HG02938 (cell line): ENCODE measurements around the gene DOCK8.

ENCODE experiments used
- ATAC-seq: cut with Tn5 transposase; IDR thresholded peaks from one replicate; pipeline ENCODE4 v1.9.1; 2021; ENCODE audit warnings: mild to moderate bottlenecking, moderate library complexity; ENCODE audit not compliant: unreplicated experiment

DOCK8 gene

DNA sequence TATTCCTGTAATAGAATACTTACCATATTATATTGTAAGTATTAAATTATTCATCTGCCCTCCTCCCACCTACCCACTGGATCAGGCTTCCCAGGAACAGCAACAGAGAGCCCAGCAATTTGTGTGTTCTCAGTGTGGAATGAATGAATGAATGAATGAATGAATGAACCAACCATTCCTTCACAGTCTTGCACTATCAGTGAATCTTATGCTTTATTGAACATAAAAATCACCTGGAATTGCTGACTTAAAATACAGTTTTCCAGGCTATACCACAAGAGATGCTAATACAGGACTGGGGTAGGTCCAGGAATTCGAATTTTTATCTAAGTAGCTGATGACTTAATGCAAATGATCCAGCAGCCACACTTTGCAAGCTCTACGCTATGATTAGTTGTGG is 51.6 kb downstream of the DOCK8 start:
- no peak for ATAC-seq

DNA sequence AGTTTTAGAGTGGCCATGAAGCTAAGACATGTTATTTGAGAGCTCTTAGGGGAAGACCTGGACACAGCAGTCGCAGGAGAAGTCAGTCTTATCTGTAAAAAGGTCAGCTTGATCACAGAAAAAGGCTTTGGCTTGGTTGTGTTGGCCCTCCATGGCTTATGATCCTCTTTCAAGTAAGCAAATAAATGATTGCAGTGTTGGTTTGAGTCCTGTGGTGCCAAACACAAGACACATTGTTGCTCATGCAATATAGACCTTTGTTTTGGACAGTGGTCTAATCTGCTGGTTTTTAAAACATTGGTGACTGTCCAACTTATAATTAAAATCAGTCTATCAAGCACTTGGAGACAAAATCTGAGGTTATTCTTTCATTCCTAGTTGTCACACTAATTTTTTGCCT is 54.0 kb downstream of the DOCK8 start:
- no peak for ATAC-seq

DNA sequence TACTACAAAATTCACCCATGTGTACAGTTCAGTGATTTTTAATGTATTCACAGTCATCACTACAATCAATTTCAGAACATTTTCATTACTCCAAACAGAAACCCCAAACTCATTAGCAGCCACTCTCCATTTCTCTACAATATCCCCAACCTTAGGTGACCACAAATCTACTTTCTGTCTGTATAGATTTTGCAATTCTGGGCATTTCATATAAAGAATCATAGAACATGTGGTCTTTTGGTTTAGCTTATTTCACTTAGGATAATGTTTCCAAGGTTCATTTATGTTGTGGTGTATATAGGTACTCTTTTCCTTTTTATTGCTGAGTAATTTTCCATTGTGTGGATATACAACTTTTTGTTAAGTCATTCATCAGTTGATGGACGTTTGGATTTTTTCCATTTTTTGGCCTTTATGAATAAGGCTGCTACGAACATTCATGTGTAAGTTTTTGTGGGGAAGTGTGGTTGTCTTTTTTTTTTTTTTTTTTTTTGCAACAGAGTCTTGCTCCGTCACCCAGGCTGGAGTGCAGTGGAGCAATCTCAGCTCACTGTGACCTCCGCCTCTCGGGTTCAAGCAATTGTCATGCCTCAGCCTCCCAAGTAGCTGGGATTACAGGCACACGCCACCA is 54.5 kb downstream of the DOCK8 start:
- no peak for ATAC-seq

DNA sequence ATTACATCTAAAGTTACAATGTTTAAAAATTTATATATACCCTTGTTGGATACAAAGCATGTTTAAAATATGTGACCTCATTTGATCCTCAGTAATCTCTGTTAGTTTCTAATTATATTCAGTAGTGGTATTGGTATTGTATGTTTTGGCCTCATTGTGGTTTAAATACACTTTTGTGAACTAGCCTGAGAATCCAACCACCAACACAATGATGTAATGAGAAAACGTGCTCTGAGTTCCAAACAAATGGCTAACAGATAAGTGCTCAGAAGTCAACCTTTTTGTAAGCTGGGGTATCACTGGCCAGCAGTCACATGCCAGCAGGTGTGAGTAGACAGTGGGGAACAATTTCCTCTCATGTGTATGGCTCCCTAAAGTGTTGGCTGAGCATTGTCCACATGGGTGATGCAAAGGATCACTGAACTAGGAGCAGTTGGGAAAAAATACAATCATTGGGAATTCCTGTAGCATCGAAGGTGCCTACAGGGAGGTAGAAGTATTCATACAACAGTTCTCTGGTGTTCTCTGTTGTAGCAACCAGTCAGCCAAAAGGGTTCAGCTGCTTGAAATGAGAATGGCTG is 56.1 kb downstream of the DOCK8 start:
- no peak for ATAC-seq

DNA sequence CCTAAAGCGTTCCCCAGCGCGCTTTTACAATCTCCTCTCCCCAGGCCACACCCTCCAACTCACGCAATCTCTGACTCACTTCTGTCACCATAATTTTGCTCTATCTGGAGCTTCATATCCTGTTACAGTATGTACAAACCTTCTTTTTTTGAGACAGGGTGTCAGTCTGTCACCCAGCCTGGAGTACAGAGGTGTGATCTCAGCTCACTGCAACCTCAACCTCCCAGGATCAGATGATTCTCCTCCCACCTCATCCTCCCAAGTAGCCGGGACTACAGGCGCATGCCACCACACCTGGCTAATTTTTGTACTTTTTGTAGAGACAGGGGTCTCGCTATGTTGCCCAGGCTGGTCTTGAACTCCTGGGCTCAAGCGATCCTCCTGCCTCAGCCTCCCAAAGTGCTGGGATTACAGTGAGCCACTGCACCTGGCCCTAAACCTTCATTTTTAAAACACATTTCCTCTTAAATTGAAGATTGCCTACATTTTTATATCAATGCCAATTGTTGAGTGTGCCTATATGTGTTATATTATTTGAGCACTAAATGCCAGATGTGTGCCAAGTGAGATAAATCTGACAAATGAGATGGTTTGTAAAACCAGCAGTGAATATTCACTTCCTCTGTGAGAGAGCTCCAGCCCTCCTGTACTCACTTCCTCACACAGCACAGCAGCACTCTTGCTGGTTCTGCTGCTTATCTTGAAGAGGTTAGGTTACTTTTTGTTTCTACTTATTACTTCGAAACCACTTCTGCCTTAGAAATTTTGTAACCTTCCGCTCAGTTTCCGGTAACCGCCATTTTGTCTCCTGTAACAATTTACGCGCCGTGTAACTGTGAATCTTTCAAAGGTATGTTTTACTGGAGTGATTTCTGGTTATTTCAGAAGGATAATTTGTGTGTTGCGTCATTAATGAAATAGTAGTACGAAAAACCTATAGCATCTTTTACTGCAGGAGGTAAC is 57.9 kb downstream of the DOCK8 start:
- peak; percentile 98 for ATAC-seq

DNA sequence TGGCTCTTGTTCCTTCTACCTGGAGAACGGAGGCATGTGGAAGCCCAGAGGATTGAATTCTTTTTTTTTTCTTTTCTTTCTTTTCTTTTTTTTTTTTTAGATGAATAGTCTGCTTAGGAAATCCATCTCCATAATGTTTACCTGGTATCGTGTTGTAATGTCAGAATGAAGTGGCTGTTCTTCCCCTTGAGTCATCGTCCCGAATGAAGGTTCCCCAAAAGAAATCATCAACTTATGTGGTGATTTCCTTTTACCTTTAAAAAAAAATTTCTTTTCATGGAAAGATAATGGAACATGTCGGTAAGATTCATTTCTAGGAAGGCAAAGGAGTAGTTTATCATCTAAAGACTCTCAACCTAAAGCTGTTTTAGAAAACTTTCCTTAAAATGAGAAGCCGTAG is 59.7 kb downstream of the DOCK8 start:
- ATAC-seq: no peak

DNA sequence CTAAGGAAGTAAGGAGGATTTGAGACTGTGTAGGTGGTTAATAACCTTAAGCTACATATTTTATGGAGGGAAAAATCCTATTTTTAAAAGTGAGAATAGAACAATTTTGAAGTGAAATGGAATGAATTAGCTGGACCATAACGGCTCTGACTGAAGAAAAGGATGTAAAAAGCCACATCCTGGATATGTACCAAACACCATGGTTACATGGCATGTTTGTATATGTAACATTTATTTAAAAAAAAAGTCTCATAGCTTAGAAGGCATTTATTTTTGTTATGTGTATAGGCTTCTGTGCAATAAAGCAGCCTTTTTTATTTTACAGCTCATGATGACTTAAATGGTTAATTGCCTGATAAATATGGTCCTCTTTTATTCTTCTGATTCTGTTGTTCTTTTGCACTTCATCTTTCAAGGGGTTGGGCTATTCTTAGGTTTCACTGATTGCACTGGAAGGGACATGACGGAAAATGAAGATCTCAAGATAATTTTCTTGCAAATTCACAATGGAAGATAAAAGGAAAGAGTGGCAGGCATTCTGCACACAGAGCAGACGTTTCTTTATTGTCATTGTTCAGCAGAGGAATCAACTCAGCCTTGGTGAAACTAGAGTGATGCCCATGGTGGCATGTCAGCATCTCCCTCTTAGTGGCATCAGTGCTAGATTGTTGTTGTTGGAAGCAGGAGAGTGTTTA is 63.1 kb downstream of the DOCK8 start:
- no peak for ATAC-seq

DNA sequence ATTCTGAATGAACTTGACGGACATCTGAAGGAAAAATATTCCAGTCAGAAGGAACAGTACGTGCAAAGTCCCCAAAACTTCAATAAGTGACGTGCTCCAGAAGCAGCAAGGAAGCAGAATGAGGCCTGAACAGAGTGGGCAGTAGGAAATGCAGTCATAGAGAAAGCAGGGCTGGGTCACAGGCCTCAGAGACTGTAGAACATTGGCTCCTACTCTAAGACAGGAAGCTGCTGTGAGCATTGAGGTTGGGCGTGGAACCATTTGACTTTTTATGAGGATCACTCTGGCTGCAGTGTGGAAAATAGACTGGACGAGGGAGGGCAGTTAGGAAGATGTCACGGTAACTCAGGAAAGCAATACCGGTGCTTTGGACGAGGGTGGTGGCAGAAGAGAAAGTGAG is 64.0 kb downstream of the DOCK8 start:
- ATAC-seq: no peak

DNA sequence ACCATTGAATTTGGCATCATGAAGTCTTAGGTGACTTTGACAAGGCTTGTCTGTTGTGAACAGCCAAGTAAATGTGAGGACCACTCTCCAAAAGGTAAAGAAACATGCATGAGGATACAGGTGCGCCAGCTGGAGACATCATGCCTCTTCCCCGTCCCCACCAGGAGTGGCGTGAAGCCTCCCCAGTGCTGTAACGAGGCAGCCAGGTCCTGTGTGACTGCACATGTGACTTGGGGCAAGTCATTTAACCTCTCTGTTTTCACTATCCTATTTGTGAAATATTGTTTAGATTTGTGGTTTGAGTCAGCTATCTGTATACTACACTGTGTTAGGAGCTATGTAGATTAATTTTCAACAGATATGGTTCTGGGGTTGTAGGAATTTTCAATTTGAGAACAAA is 65.0 kb downstream of the DOCK8 start:
- ATAC-seq: no peak

DNA sequence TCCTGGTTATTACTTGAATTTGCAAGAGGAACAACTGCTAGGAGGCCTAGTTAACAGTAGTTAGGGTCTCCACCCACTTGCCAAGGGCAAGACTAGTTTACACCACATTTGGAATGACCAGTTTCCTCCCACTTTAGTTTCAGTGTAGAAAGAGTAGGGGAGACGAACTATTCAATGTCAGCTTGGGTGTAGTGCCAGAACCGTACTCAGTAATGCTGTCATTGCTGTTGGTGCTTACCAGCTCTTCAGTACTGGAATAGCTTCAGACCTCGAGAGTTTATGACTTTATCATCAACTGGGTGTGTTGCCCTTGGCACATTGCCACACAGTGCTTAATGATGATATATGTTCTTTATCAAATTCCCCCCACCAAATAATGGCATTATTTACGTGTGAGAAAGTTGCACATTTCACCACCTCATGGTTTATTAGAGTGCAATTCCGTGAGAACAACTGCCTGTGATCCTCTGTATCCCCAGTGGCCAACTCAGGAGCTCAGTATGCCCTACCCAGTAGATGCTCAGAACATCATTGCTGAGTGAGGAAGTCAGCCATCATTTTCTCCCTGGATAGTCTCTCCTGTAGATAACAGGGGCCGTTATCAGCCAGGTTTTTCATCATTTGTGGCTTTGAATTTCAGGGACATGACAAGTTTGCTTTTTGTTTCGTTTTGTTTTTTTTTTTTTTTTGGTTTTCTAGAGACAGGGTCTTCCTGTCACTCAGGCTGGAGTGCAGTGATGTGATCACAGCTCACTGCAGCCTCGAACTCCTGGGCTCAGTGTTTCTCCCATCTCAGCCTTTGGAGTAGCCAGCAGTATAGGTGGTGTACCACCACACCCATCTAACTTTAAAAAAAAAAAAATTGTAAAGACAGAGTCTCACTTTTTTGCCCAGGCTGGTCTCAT is 67.3 kb downstream of the DOCK8 start:
- no peak for ATAC-seq

DNA sequence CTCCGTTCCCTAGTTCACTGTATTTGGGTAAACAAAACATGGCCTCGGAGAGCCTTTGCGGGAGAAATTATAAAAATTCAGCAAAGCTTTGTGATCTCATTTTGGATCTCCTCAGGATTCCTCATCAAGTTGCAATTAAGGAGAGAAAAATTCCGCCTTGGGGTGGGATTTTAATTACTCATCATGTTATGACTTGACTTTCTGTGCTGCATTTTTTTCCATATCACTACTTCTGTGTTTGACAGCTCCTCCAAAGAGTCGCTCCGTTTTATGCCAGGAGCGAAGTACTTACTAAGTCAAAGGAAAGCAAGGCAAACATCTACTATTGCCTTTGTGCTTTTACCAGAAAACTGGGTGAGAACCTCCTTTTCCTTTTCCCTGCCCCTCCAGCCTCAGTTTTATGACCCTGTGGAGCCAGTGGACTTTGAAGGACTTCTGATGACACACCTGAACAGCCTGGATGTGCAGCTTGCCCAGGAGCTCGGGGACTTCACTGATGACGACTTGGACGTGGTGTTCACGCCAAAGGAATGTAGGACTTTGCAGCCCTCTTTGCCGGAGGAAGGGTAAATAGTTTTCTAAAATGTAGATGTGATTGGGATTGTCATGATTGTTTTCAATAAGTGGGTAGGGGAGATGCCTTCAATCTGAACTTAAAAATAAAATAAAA is 71.5 kb downstream of the DOCK8 start:
- ATAC-seq: no peak

DNA sequence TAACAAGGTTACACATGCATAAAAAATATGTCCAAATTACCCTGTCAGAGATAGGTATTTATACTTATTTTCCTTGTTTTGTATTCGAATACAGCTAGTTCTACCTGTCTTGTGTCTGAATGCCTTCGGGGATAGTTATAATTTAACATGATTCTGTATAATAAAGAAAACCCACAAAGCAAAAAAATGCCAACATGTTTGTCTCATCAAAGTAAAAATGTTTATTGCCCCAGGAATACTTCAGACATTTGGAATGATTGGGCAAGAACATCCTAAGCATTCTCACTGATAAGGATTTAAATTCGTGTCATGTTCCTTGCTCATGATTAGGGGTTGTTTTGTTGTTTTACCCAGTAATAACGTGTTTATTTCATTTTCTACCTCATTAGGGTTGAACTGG is 74.5 kb downstream of the DOCK8 start:
- no peak for ATAC-seq

DNA sequence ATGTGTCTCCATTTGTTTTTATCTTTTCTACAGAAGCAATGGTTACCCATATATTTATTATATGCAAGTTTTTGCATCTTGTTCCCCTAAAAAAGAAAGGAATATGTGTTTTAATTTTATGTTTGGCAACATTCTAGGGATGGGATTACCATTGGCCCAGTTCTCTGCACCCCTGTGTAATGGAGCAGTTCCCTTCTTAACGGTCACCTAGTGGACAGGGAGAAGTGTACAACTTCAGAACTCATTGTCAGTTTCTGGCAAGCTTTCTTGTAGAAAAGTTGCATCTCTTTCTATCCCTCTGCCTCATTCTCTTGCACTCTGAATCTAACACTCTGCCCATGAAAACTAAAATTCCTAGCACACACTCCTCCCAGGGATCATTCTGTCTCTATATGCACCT is 78.2 kb downstream of the DOCK8 start:
- no peak for ATAC-seq

DNA sequence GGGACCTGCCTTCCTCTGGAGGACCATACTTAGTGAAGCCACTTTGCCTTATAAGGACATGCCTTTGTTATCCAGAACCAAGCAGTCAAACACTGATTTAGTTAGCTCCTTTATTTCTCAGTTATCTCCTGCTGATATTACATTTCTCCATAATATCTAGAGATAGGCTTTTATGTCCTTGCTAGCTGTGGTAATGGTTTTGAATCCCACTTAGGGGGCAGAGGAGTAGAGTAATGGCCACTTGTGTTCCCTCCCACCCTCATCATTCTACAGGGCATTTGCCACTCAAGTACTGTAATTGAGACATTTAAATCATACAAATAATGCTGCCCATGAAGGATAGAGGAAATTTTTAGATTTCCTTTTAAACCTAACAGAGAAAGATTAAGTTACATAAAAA is 80.9 kb downstream of the DOCK8 start:
- no peak for ATAC-seq

DNA sequence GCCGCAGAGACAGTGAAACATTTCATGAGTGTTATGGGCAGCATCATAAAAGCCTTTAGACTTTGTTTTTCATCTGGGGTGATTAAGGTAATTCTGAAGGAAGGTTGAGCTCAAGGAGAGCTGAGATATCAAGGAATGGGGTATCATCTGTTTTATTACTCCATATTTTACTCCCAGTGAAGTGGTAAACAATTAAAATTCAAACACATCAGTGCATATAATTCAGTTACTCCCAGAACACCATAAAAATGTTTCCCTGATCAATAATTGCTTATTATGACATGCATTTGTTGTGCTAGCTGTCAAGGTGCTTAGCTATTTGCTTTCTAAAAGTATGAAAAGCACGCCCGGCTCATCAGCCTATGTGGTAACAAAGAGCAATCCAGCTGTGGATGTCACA is 81.7 kb downstream of the DOCK8 start:
- no peak for ATAC-seq

DNA sequence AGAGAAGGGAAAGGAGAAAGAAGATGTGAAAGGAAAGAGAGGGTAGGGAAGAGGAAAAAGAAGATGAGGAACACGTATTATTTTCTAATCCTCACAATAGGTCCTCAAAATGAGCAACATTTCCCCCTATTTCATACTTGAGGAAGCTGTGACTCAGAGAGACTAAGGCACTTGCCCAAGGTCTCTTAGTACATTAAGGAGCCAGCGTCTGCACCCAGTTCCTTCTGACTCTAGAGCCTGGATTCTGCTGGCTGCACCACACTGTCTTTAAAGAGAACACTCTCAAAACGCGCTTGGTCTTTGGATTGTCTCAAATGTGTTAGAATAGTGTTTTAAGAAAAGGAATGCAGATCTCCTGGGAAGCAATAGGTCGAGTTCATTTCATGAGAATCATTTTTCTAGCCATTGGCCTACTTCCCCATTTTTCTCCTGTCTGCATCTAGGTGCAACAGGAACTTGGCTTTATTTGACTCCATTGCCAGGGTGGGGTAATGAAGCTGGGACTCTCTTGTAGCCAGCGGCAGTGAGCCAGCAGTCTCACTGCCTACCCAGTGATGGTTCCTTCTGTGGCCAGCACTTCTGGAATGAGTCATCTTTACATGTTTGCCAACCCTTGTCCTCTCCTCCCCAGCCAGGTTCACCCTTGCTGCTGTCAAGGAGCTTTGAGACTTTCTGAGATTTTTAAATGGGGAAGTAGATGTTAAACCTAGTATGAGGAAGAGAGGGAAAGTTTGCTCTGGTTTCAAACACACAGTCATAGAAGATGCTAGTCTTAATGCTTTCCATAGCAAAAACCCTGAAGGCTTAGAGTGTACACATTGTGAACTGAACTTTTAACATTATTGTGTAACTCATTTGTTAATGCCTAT is 82.7 kb downstream of the DOCK8 start:
- peak; percentile 88 for ATAC-seq

DNA sequence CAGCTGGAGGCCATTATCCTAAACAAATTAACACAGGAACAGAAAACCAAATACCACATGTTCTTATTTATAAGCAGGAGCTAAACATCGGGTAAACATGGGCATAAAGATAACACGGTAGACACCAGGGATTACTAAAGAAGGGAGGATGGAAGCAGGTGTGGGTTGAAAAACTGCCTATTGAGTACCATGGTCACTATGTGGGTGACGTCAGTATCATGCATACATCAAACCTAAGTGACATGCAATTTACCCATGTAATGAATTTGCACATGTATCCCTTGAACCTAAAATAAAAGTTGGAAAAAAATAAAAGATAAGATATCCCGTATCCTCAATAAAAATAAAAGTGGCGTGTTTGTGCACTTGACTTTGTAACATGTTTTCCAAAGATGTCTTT is 88.8 kb downstream of the DOCK8 start:
- ATAC-seq: no peak

DNA sequence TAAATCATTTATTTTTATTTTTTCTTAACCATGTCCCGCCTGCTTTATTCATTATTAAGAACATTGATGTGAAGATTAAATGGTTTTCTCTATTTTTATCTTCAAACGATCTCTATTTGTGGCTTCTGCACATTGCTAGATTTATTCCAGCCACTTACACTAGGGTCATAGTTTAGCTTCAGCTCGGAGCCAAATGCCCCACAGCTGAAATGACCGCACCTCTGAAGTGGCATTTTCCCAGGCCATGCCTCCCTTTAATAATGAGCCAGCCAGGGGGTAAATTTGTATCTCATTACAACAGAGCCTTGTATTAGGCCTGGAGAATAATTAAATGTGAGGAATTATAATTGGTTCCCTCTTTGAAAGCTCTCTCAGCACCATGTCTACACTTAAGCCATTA is 89.4 kb downstream of the DOCK8 start:
- no peak for ATAC-seq
